GM12891 (cell line): ENCODE results near the gene OVCA2.

Experiments used
- POLR2A ChIP-seq: IDR thresholded peaks from 2 replicates; pipeline ENCODE4 v1.6.1; 2011; ENCODE audit warnings: low read depth, low read length, control low read depth
- POLR2AphosphoS5 ChIP-seq: IDR thresholded peaks from 2 replicates; pipeline ENCODE4 v1.6.1; 2011; ENCODE audit warnings: low read depth, low read length, control low read depth

GRCh38 chr17:2064520-2064971 is 22.7 kb downstream of the OVCA2 start:
- TF ChIP-seq POLR2A (no peak), POLR2AphosphoS5 (no peak)
